SHP77 (cell line): ENCODE data around the gene NLRP1.
A peak's percentile ranks its signal among the peaks of the same experiment; 100 is the strongest.

Source experiments
- DNase-seq, 2 experiments: peaks; one replicate each; lab custom pipeline; 2025; lab: John Stamatoyannopoulos, UW

The NLRP1 gene

GRCh38 chr17:5557485-5557884 lies 26.8 kb downstream of the NLRP1 start:
- DNase-seq: no peak

- no peak for DNase-seq
These were observed 29.1 kb downstream of the NLRP1 start for GRCh38 chr17:5555254-5555653.

DNA sequence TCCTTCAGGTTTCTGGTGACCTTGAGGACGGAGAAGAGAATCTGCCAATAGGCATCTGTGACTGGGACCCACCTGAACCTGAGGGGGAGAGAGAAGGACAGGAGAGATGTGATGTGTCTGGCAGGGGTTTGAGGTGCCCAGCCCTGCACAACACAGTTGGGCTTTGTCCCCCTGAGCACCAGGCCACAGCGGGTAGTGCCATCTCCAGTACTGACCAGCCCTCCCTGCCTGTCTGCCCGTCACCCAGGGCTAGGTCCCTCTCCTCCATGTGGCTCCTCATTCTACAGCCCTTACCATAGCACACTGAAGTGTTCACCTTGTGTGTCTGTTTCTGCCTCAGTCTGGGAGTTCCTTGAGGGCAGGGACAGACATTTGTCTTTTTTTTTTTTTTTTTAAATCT lies 30.8 kb downstream of the NLRP1 start:
- no peak for DNase-seq

- DNase-seq: no peak
These were observed 31.5 kb downstream of the NLRP1 start for GRCh38 chr17:5552841-5553240.

DNA sequence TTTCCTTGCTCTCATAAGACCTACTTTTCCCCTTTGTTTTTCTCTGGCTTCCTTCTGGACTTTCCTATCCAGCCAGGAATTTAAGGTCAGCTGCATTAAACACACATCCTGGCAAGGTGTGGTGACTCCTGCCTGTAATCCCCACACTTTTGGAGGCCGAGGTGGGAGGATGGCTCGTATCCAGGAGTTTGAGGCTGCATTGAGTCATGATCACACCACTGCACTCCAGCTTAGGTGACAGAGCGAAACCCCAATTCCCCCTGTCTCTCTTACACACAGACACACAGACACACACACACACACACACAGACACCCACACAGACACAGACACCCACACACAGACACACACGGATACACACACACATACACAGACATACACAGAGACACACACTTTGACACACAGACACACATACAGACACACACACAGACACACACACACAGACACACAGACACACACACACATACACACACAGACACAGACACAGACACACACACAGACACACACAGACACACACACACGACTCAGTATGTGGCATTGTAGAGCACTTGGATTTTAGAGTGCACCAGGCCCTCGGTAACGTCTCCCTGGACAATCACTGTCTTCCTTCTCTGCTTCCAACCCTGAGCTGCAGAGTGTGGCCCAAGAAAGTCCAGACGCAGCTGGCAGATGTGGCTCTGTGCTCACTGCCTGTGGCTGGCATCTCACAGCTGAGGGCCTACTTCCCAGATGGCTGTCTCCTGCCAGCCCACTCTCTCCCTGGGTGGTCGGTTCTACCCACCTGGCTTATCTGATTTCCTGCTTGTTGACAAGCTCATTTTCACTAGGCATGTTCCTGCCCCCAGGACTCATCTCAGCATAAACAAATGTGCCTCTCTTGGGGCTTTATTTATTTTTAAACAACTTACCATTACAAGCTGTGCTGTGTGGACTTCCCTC lies 39.0 kb downstream of the NLRP1 start:
- DNase-seq: no peak

DNA sequence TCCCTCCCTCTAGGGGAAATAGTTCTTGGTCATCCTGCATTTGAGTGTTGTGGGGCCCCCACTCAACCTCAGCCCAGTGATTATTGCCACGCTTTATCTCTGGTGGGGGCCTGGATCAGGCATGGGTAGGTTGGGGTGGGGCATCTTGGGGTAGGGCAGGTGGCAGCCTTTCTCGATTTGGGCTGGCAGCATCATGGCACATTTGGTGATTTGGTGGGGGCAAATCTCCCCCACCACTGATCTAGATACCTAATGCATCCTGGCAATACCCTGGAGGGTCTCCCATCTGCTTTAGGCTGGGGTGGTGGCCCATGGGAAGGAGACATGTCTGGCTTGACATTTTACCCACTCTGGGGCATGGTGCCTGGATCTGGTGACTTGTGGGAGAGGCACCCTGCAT lies 40.2 kb downstream of the NLRP1 start:
- no peak for DNase-seq

DNA sequence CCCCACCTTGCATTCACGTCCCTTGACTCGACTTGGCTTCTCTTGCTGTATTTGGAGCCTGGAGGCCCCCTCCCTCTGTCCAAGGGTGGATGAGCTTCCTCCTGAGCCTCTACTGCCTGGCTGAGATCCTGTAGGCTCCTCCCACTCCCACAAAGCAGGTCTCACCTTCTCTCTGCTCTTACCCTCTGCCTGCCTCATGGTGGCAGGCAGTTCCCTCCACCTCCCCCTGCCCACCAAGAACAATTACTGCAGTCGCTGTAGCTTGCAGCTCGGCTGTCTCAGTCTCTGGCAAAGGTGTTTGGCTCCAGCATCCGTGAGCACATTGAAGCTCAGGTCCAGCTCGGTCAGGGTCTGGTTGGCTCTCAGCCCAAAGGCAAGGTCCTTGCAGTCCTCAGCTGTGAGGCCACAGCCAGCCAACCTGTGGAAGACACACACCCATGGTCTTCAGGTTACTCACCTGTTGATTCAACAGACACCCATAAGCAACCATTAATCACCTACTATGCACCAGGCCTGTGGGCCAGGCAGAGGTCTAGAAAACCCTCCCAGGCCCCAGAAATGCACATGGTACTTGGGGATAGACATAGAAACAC lies 42.6 kb downstream of the NLRP1 start:
- DNase-seq: no peak

- no peak for DNase-seq
These were observed 44.0 kb downstream of the NLRP1 start for GRCh38 chr17:5540321-5540720.

DNA sequence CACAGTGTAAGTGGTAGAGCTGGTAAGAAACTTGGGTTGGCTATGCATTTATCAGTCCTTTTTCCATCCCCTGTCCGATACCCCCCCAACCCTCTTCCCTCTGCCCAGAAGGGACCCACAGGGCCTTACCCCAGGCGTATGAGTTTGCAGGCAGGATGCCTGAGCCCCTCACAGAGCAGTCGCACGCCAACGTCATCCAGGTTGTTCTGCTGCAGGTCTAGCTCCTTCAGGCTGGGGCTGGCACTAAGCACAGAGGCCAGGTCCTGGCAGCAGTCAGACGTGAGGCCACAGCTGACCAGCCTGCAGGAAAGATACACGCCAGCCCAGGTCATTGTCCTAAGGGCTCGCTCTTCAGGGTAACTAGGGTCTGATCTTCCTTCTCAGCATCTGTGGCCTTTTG lies 45.0 kb downstream of the NLRP1 start:
- no peak for DNase-seq

DNA sequence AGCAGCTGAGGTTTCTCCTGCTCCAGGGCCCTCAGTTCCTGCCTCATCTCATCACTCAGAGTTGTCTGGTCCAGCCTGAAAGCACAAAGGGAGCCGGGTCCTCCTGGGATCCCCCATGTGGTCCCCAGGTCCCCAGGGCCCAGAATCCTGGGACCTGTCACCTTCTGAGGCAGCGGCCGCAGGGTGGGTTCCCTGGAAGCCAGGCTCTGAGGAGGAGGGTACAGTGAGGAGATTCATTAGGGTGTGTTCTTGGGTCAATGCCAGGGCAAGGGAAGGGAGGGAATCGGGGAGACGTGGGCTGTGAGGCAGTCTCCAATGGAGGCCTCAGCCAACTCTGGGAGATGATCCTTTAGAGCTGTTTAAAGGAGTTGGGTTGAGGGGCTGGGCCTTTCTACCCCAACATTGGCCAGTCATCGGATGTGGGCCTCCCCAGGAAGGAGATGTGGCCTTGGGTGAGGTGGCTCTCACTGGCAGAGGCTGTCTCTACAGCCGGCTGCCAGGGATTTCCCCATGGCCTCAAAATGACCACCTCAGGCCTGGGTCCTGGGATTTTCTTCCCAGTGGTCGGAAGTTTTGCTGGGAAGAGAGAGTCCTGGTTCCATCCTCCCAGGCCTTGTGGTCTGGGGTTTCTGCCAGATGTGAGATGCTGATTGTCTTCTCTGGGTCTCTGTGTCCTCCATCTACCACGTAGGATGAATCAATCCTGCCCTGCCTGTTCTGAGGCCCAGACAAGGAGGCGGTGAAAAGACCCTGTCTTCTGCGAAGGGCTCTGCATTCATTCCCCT lies 47.3 kb downstream of the NLRP1 start:
- DNase-seq: no peak

DNA sequence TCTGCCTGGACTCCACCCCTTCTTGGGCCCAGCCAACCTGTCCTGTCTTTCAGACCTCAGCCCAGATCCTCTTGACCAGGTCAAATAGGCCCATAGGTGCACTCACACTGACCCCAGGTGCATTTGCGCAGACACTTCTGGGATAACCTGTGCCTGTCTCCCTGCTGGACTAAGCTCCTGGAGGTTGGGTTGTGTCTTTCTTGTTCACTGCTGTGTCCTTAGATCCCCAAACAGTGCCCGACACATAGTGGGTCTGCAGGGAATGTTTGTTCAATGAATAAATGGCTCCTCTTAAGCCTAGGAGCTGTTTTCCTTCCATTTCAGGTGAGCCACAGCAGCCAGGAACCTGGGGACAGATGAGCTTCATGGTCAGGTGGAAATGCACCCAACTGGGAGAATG lies 48.9 kb downstream of the NLRP1 start:
- DNase-seq: no peak

- DNase-seq: no peak
These were observed 50.6 kb downstream of the NLRP1 start for GRCh38 chr17:5533486-5534315.

DNA sequence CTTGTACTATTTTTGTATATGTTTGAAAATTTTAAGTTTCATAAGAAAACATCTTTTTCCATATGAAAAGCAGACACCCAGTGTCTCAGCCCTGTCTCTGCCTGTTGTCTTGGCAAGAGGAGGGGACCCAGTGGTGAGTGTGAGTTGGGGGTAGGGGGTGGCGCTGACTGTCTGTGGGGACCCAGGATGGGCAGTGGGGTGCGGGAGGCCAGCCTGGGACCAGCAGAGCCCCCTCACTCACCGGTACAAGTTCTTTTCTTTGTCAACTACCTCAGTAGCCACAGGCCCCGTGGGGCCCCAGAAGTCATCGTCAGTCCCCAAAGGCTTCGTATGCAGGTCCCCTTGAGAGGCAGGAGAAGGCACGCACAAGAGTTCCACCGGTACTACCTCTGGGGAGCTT lies 51.7 kb downstream of the NLRP1 start:
- no peak for DNase-seq

DNA sequence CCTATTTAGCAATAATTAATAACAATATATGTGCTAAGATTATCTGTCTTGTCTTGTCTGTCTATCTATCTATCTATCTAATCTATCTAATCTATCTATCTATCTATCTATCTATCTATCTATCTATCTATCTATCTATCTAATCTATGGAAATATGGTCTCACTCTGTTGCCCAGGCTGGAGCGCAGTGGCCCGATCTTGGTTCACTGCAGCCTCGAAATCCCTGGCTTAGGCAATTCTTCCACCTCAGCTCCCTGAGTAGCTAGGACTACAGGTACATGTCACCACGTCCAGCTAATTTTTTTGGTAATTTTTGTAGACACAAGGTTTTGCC lies 53.3 kb downstream of the NLRP1 start:
- no peak for DNase-seq

- no peak for DNase-seq
These were observed 53.8 kb downstream of the NLRP1 start for GRCh38 chr17:5530265-5531084.

GRCh38 chr17:5527601-5528250 lies 56.6 kb downstream of the NLRP1 start:
- DNase-seq: no peak

GRCh38 chr17:5526821-5527598 lies 57.3 kb downstream of the NLRP1 start:
- DNase-seq: peak; percentile 93 to 97

DNA sequence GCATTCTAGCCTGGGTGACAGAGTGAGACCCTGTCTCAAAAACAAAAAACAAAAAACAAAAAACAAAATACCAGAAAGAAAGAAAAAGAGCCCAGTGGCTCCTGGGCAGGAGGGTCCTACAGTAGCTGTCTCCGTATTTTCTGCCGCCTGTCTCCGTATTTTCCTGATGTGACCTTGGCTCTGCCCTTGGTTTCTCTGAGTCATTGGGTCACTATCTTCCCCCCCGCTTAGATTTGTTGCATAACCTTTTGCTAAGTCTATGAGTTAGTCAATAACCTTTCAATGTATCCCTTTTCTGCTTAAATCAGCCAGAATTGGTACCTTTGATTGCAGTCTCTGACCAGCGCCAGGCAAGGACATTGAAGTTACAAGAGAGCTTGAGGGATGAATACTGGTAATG lies 61.1 kb downstream of the NLRP1 start:
- no peak for DNase-seq

GRCh38 chr17:5522476-5522875 lies 61.8 kb downstream of the NLRP1 start:
- no peak for DNase-seq
